Neural progenitor cell (in vitro differentiated cells): ENCODE data around the gene CORO7. TPM values are rescaled to one million over a fixed set of nuclear protein-coding genes. Genes with fewer than 3 reads are reported as not detected.

ENCODE experiments used
- DNase-seq: peaks from one replicate; pipeline ENCODE4 v3.0.0-alpha.2; 2016; ENCODE audit warnings: low spot score
- H2AFZ ChIP-seq: fragments of 200-600 bp; sonication (generic); replicated peaks from 2 replicates; pipeline ENCODE4 v1.6.1; 2016; ENCODE audit warnings: antibody characterized with exemption
- H3F3A ChIP-seq: fragments of 200-600 bp; sonication (generic); 2 replicates; pipeline ENCODE4 v1.6.1; 2016; ENCODE audit warnings: antibody characterized with exemption, low read depth
- H3K27ac ChIP-seq: fragments of 200-600 bp; sonication (generic); 2 replicates; pipeline ENCODE4 v1.5.1; 2016; ENCODE audit warnings: mild to moderate bottlenecking
- H3K27me3 ChIP-seq: fragments of 200-600 bp; sonication (generic); 2 replicates; pipeline ENCODE4 v1.6.1; 2016; ENCODE audit warnings: mild to moderate bottlenecking, moderate library complexity
- H3K36me3 ChIP-seq: fragments of 200-600 bp; sonication (generic); 2 replicates; pipeline ENCODE4 v1.5.1; 2016
- H3K4me1 ChIP-seq: fragments of 200-600 bp; sonication (generic); 2 replicates; pipeline ENCODE4 v1.6.1; 2016; ENCODE audit warnings: mixed run types
- H3K4me2 ChIP-seq: fragments of 200-600 bp; sonication (generic); 2 replicates; pipeline ENCODE4 v1.6.1; 2016
- H3K4me3 ChIP-seq: fragments of 200-600 bp; sonication (generic); 2 replicates; pipeline ENCODE4 v1.5.1; 2016
- H3K79me2 ChIP-seq: fragments of 200-600 bp; sonication (generic); 2 replicates; pipeline ENCODE4 v1.6.1; 2016; ENCODE audit warnings: low read depth
- H3K9ac ChIP-seq: fragments of 200-600 bp; sonication (generic); 2 replicates; pipeline ENCODE4 v1.6.1; 2016
- H3K9me3 ChIP-seq: fragments of 200-600 bp; sonication (generic); 2 replicates; pipeline ENCODE4 v1.5.1; 2016; ENCODE audit warnings: low read depth
- H4K20me1 ChIP-seq: fragments of 200-600 bp; sonication (generic); 2 replicates; pipeline ENCODE4 v1.6.1; 2016; ENCODE audit warnings: low read depth
- H3K27ac Mint-ChIP-seq: 3 replicates; pipeline ENCODE4 v1.8.0; 2021; ENCODE audit warnings: mixed read lengths
- H3K27me3 Mint-ChIP-seq: 2 replicates; pipeline ENCODE4 v1.8.0; 2022; ENCODE audit warnings: low read depth, mild to moderate bottlenecking, inconsistent platforms, moderate library complexity, mixed read lengths; ENCODE audit not compliant: insufficient read depth
- H3K36me3 Mint-ChIP-seq: 3 replicates; pipeline ENCODE4 v1.8.0; 2021; ENCODE audit warnings: mixed read lengths
- H3K4me1 Mint-ChIP-seq: 3 replicates; pipeline ENCODE4 v1.8.0; 2021; ENCODE audit warnings: mixed read lengths
- H3K4me3 Mint-ChIP-seq: 3 replicates; pipeline ENCODE4 v1.8.0; 2021; ENCODE audit warnings: mild to moderate bottlenecking, moderate library complexity, mixed read lengths
- H3K9me3 Mint-ChIP-seq: 3 replicates; pipeline ENCODE4 v1.8.0; 2020; ENCODE audit warnings: mixed read lengths
- CTCF ChIP-seq: fragments of 200-600 bp; sonication (generic); IDR thresholded peaks from 2 replicates; pipeline ENCODE4 v1.5.1; 2017; ENCODE audit warnings: antibody characterized with exemption, mild to moderate bottlenecking
- EZH2 ChIP-seq: fragments of 200-600 bp; sonication (generic); IDR thresholded peaks from 2 replicates; pipeline ENCODE4 v1.6.1; 2017; ENCODE audit warnings: antibody characterized with exemption, mild to moderate bottlenecking, moderate library complexity
- EZH2phosphoT487 ChIP-seq: fragments of 200-600 bp; sonication (generic); IDR thresholded peaks from 2 replicates; pipeline ENCODE4 v1.6.1; 2017; ENCODE audit warnings: antibody characterized with exemption
- total RNA-seq: library from RNA; depleted of rRNA; stranded (reverse); fragments of >200 nt; gene quantifications from 2 replicates; pipeline ENCODE4 v1.2.3, GENCODE V29; 2015; ENCODE audit warnings: low replicate concordance

The CORO7 gene
- total RNA-seq, 1 donor from 2014 or later, result 6.8 TPM

- Histone ChIP-seq H3K4me3 (no peak overlapping the region), H3K27me3 (no peaks in the 10 kb centered on the region), H3K4me1 (no peaks in the 10 kb centered on the region), H3F3A (no peaks in the 10 kb centered on the region), H4K20me1 (peaks cover 4% of the 10 kb centered on the region), H3K79me2 (no peaks in the 10 kb centered on the region), H3K4me2 (no peak overlapping the region), H2AFZ (no peak overlapping the region), H3K36me3 (no peaks in the 10 kb centered on the region), H3K9ac (no peak overlapping the region), H3K9me3 (no peaks in the 10 kb centered on the region), H3K27ac (no peak overlapping the region)
- no peak overlapping the region for H3K4me3 Mint-ChIP-seq
- no peak overlapping the region for H3K27ac Mint-ChIP-seq
- TF ChIP-seq EZH2phosphoT487, result no peak
- no peak for TF ChIP-seq EZH2
- no peak for TF ChIP-seq CTCF
- DNase-seq, result no peak
- no peaks in the 10 kb centered on the region for H3K27me3 Mint-ChIP-seq
- H3K9me3 Mint-ChIP-seq, result no peaks in the 10 kb centered on the region
- H3K4me1 Mint-ChIP-seq, result peaks cover 10% of the 10 kb centered on the region
- no peaks in the 10 kb centered on the region for H3K36me3 Mint-ChIP-seq
Measured at GRCh38 chr16:4407543-4408322, 8.7 kb downstream of the CORO7 start.

- H2AFZ ChIP-seq, result no peak overlapping the region
- H3K9me3 ChIP-seq, result no peaks in the 10 kb centered on the region
- no peak for TF ChIP-seq EZH2phosphoT487
- no peak for TF ChIP-seq EZH2
- TF ChIP-seq CTCF, result no peak
- H3K4me2 ChIP-seq, result no peak overlapping the region
- no peak overlapping the region for H3K27ac Mint-ChIP-seq
- no peaks in the 10 kb centered on the region for H3K79me2 ChIP-seq
- no peaks in the 10 kb centered on the region for H3F3A ChIP-seq
- no peak overlapping the region for H3K4me3 ChIP-seq
- peaks cover 4% of the 10 kb centered on the region for H3K4me1 Mint-ChIP-seq
- peak overlapping the region; percentile 56 for H3K4me3 Mint-ChIP-seq
- no peaks in the 10 kb centered on the region for H3K4me1 ChIP-seq
- no peak overlapping the region for H3K9ac ChIP-seq
- H3K36me3 Mint-ChIP-seq, result no peaks in the 10 kb centered on the region
- H3K27me3 Mint-ChIP-seq, result peaks cover 8% of the 10 kb centered on the region
- no peaks in the 10 kb centered on the region for H3K27me3 ChIP-seq
- DNase-seq, result no peak
- H3K27ac ChIP-seq, result no peak overlapping the region
- peaks cover 4% of the 10 kb centered on the region for H4K20me1 ChIP-seq
- no peaks in the 10 kb centered on the region for H3K36me3 ChIP-seq
- no peaks in the 10 kb centered on the region for H3K9me3 Mint-ChIP-seq
Measured at GRCh38 chr16:4404967-4405696, 11.3 kb downstream of the CORO7 start.

- no peaks in the 10 kb centered on the region for H3K4me1 ChIP-seq
- peak overlapping the region; percentile 56 for H3K4me3 Mint-ChIP-seq
- peaks cover 8% of the 10 kb centered on the region for H3K27me3 Mint-ChIP-seq
- TF ChIP-seq EZH2phosphoT487, result no peak
- TF ChIP-seq EZH2, result no peak
- peak; percentile 79 for TF ChIP-seq CTCF
- no peaks in the 10 kb centered on the region for H3K27me3 ChIP-seq
- H3K27ac Mint-ChIP-seq, result peak overlapping the region; percentile 83
- H3K9me3 ChIP-seq, result no peaks in the 10 kb centered on the region
- no peaks in the 10 kb centered on the region for H3K36me3 ChIP-seq
- no peak overlapping the region for H2AFZ ChIP-seq
- no peaks in the 10 kb centered on the region for H3F3A ChIP-seq
- H3K36me3 Mint-ChIP-seq, result no peaks in the 10 kb centered on the region
- peak; percentile 85 for DNase-seq
- peaks cover 4% of the 10 kb centered on the region for H4K20me1 ChIP-seq
- H3K9ac ChIP-seq, result no peak overlapping the region
- H3K79me2 ChIP-seq, result no peaks in the 10 kb centered on the region
- H3K4me1 Mint-ChIP-seq, result peaks cover 6% of the 10 kb centered on the region
- H3K27ac ChIP-seq, result no peak overlapping the region
- no peak overlapping the region for H3K4me2 ChIP-seq
- no peaks in the 10 kb centered on the region for H3K9me3 Mint-ChIP-seq
- no peak overlapping the region for H3K4me3 ChIP-seq
Measured at GRCh38 chr16:4404247-4404966, 12.0 kb downstream of the CORO7 start.
